PC-3 (cell line): ENCODE data around the gene SGPL1. TPM values are rescaled to one million over a fixed set of nuclear protein-coding genes. Genes with fewer than 3 reads are reported as not detected.

ENCODE experiments used
- ATAC-seq: fragments of 200-7000 bp; cut with Tn5 transposase; 2 replicates; pipeline ENCODE4 v1.9.1; 2020; ENCODE audit warnings: mild to moderate bottlenecking, moderate library complexity
- BruUV-seq: library from RNA; stranded (reverse); fragments of 400-500 nt; replicated peaks from 2 replicates; lab custom pipeline; 2021; lab: Mats Ljungman, UMichigan
- CTCF ChIA-PET: fragments of 300-600 bp; sonication (Branson Sonifier 250); formaldehyde crosslinking; loops from one replicate; lab custom pipeline; 2022; ENCODE audit warnings: antibody characterized with exemption; lab: Charles Lee
- POLR2A ChIA-PET: fragments of 300-600 bp; sonication (Branson Sonifier 250); formaldehyde crosslinking; loops from one replicate; lab custom pipeline; 2022; ENCODE audit warnings: antibody characterized with exemption; ENCODE audit not compliant: unreplicated experiment; lab: Charles Lee
- DNase-seq: peaks from one replicate; pipeline ENCODE4 v3.0.0-alpha.2; 2015
- H2AFZ ChIP-seq: fragments of 300-600 bp; sonication (generic); 2 replicates; pipeline ENCODE4 v1.6.0; 2016; ENCODE audit warnings: antibody characterized with exemption, low read length
- H3F3A ChIP-seq: fragments of 300-600 bp; sonication (generic); one replicate; pipeline ENCODE4 v1.6.0; 2017; ENCODE audit warnings: antibody characterized with exemption, low read length, control low read depth, mild to moderate bottlenecking; ENCODE audit not compliant: unreplicated experiment
- H3K27ac ChIP-seq: fragments of 300-600 bp; sonication (generic); 2 replicates; pipeline ENCODE4 v1.5.1; 2016; ENCODE audit warnings: mild to moderate bottlenecking, low read length
- H3K27me3 ChIP-seq: fragments of 300-600 bp; sonication (generic); 2 replicates; pipeline ENCODE4 v1.6.1; 2016; ENCODE audit warnings: low read length, mixed read lengths
- H3K36me3 ChIP-seq: fragments of 300-600 bp; sonication (generic); 2 replicates; pipeline ENCODE4 v1.6.1; 2016; ENCODE audit warnings: low read depth, mixed run types, low read length, mixed read lengths
- H3K4me1 ChIP-seq: fragments of 300-600 bp; sonication (generic); 2 replicates; pipeline ENCODE4 v1.5.1; 2016; ENCODE audit warnings: low read length; ENCODE audit not compliant: insufficient read depth
- H3K4me2 ChIP-seq: fragments of 300-600 bp; sonication (generic); 2 replicates; pipeline ENCODE4 v1.6.0; 2016; ENCODE audit warnings: low read length
- H3K4me3 ChIP-seq: fragments of 300-600 bp; sonication (generic); 2 replicates; pipeline ENCODE4 v1.5.1; 2016; ENCODE audit warnings: mild to moderate bottlenecking, low read length, mixed read lengths
- H3K79me2 ChIP-seq: fragments of 300-600 bp; sonication (generic); 2 replicates; pipeline ENCODE4 v1.6.1; 2017; ENCODE audit warnings: low read length, mixed read lengths
- H3K9ac ChIP-seq: fragments of 300-600 bp; sonication (generic); 2 replicates; pipeline ENCODE4 v1.6.0; 2016; ENCODE audit warnings: mild to moderate bottlenecking, low read length
- H3K9me2 ChIP-seq: fragments of 300-600 bp; sonication (generic); replicated peaks from 2 replicates; pipeline ENCODE4 v1.6.1; 2016; ENCODE audit warnings: mixed run types, low read length, mixed read lengths
- H3K9me3 ChIP-seq: fragments of 300-600 bp; sonication (generic); 2 replicates; pipeline ENCODE4 v1.6.1; 2016; ENCODE audit warnings: low read length, mixed read lengths
- H4K20me1 ChIP-seq: fragments of 300-600 bp; sonication (generic); 2 replicates; pipeline ENCODE4 v1.6.1; 2016; ENCODE audit warnings: low read length, mixed read lengths
- CTCF ChIP-seq: fragments of 300-600 bp; sonication (generic); conservative IDR thresholded peaks from 2 replicates; pipeline ENCODE4 v1.5.1; 2017; ENCODE audit warnings: antibody characterized with exemption, low read depth, mild to moderate bottlenecking, low read length
- EZH2 ChIP-seq: fragments of 300-600 bp; sonication (generic); IDR thresholded peaks from one replicate; pipeline ENCODE4 v1.6.1; 2017; ENCODE audit warnings: antibody characterized with exemption, mild to moderate bottlenecking, low read length; ENCODE audit not compliant: unreplicated experiment
- EZH2phosphoT487 ChIP-seq: fragments of 300-600 bp; sonication (generic); IDR thresholded peaks from 2 replicates; pipeline ENCODE4 v1.6.1; 2018; ENCODE audit warnings: mild to moderate bottlenecking, antibody characterized with exemption, low read length, borderline replicate concordance
- intact Hi-C: fragments of 100-400 bp; cut with micrococcal nuclease; formaldehyde crosslinking; loops from 2 replicates; pipeline ENCODE4 v1.9.0; 2023
- total RNA-seq: library from RNA; depleted of rRNA; stranded (reverse); fragments of >200 nt; gene quantifications from 2 replicates; pipeline ENCODE4 v1.2.3, GENCODE V29; 2014

Gene SGPL1
- total RNA-seq, 1 experiment from 2014 or later = 77.6 TPM

GRCh38 chr10:70851597-70852475 is 36.1 kb downstream of the SGPL1 start:
- BruUV-seq = no TSS peak
- Histone ChIP-seq H3K9me2 (no peaks in the 10 kb centered on the region), H3K36me3 (peaks cover 48% of the 10 kb centered on the region), H3K9ac (no peak overlapping the region), H3K27me3 (no peaks in the 10 kb centered on the region), H3F3A (no peaks in the 10 kb centered on the region), H3K79me2 (no peaks in the 10 kb centered on the region), H3K4me3 (no peak overlapping the region), H4K20me1 (no peaks in the 10 kb centered on the region), H3K4me1 (peaks cover 21% of the 10 kb centered on the region), H3K9me3 (no peaks in the 10 kb centered on the region), H3K27ac (no peak overlapping the region), H2AFZ (no peak overlapping the region), H3K4me2 (no peak overlapping the region)
- TF ChIP-seq EZH2 (no peak), CTCF (no peak), EZH2phosphoT487 (no peak)
- ATAC-seq = no peak; the same call in 1 of the 2 replicates
- ChIA-PET CTCF (no interaction called here), POLR2A (no interaction called here)
- no peak for DNase-seq
- intact Hi-C loops = no loop called here

- Histone ChIP-seq H3K27ac (no peak overlapping the region), H3K9me3 (no peaks in the 10 kb centered on the region), H3K27me3 (no peaks in the 10 kb centered on the region), H4K20me1 (no peaks in the 10 kb centered on the region), H3K9me2 (no peaks in the 10 kb centered on the region), H3K9ac (no peak overlapping the region), H3K79me2 (no peaks in the 10 kb centered on the region), H3K4me3 (no peak overlapping the region), H3K4me2 (no peak overlapping the region), H3K4me1 (peaks cover 21% of the 10 kb centered on the region), H3K36me3 (peaks cover 54% of the 10 kb centered on the region), H3F3A (no peaks in the 10 kb centered on the region), H2AFZ (no peak overlapping the region)
- ATAC-seq (no peak), DNase-seq (no peak)
- CTCF ChIA-PET = no interaction called here
- POLR2A ChIA-PET = no interaction called here
- no TSS peak for BruUV-seq
- TF ChIP-seq EZH2 (no peak), CTCF (no peak), EZH2phosphoT487 (no peak)
- intact Hi-C loops = no loop called here
Measured at GRCh38 chr10:70853038-70853437, 37.3 kb downstream of the SGPL1 start.

- Histone ChIP-seq H3K27me3 (no peaks in the 10 kb centered on the region), H3K27ac (no peak overlapping the region), H3K9ac (no peak overlapping the region), H3K9me3 (no peaks in the 10 kb centered on the region), H2AFZ (no peak overlapping the region), H3K4me3 (no peak overlapping the region), H3F3A (no peaks in the 10 kb centered on the region), H3K9me2 (no peaks in the 10 kb centered on the region), H3K4me2 (no peak overlapping the region), H4K20me1 (no peaks in the 10 kb centered on the region), H3K36me3 (peaks cover 58% of the 10 kb centered on the region), H3K79me2 (no peaks in the 10 kb centered on the region), H3K4me1 (peaks cover 21% of the 10 kb centered on the region)
- ATAC-seq (no peak), DNase-seq (no peak)
- CTCF ChIA-PET = no interaction called here
- POLR2A ChIA-PET = no interaction called here
- no TSS peak for BruUV-seq
- TF ChIP-seq EZH2 = no peak
- TF ChIP-seq CTCF = no peak
- TF ChIP-seq EZH2phosphoT487 = no peak
- intact Hi-C loops = no loop called here
Measured at GRCh38 chr10:70853457-70853856, 37.7 kb downstream of the SGPL1 start.
